22Rv1 (cell line): Measurements from ENCODE around the gene PDGFD.

ENCODE experiments used
- H3K27ac ChIP-seq: fragments of 450-650 bp; 2 replicates; pipeline ENCODE4 v1.5.1; 2017
- CTCF ChIP-seq: fragments of 450-650 bp; IDR thresholded peaks from 2 replicates; pipeline ENCODE4 v1.5.1; 2017; ENCODE audit warnings: mild to moderate bottlenecking
- ZFX ChIP-seq: fragments of 450-650 bp; IDR thresholded peaks from 2 replicates; pipeline ENCODE4 v1.6.1; 2017; ENCODE audit warnings: antibody characterized with exemption, borderline replicate concordance

Gene PDGFD

GRCh38 chr11:103903621-103904323 lies 260.2 kb downstream of the PDGFD start:
- no peak overlapping the region for H3K27ac ChIP-seq
- no peak for TF ChIP-seq CTCF
- no peak for TF ChIP-seq ZFX

- no peak overlapping the region for H3K27ac ChIP-seq
Observed at GRCh38 chr11:103902994-103903393, 261.0 kb downstream of the PDGFD start.

GRCh38 chr11:103901656-103902055 lies 262.3 kb downstream of the PDGFD start:
- H3K27ac ChIP-seq: no peak overlapping the region
- TF ChIP-seq CTCF: no peak
- TF ChIP-seq ZFX: no peak

More at GRCh38 chr11:103902994-103903393, 261.0 kb downstream of the PDGFD start:
- TF ChIP-seq ZFX: no peak
- TF ChIP-seq CTCF: no peak

GRCh38 chr11:103898577-103899336 lies 265.2 kb downstream of the PDGFD start:
- H3K27ac ChIP-seq: no peak overlapping the region
- TF ChIP-seq ZFX (no peak), CTCF (no peak)

- H3K27ac ChIP-seq: no peak overlapping the region
- TF ChIP-seq CTCF (no peak), ZFX (no peak)
Observed at GRCh38 chr11:103898065-103898464, 265.9 kb downstream of the PDGFD start.

GRCh38 chr11:103897160-103897936 lies 266.6 kb downstream of the PDGFD start:
- TF ChIP-seq CTCF (no peak), ZFX (no peak)
- H3K27ac ChIP-seq: no peak overlapping the region
